Activated CD8-positive, alpha-beta T cell treated with anti-CD3 and anti-CD28 coated beads for 36 hours (primary cell): ENCODE measurements around the gene GAS2L1. TPM values are rescaled to one million over a fixed set of nuclear protein-coding genes. Genes with fewer than 3 reads are reported as not detected.
"Not testable (repeated sequence)": the region's sequence is repeated elsewhere in the genome, so short reads cannot be mapped to it uniquely, and the experiment has no call there.

Experiments
- ATAC-seq: fragments of 200-7000 bp; cut with Tn5 transposase; one replicate; pipeline ENCODE4 v1.10.0; 2021; ENCODE audit warnings: mild to moderate bottlenecking, moderate library complexity
- CTCF ChIA-PET: fragments of 350-600 bp; sonication (Branson Sonifier 250); formaldehyde crosslinking; loops from one replicate; lab custom pipeline; 2021; ENCODE audit warnings: antibody characterized with exemption; lab: Charles Lee
- POLR2A ChIA-PET: fragments of 350-600 bp; sonication (Branson Sonifier 250); formaldehyde crosslinking; loops from one replicate; lab custom pipeline; 2021; ENCODE audit warnings: antibody characterized with exemption; lab: Charles Lee
- DNase-seq: peaks from one replicate; pipeline ENCODE4 v3.0.0-alpha.2; 2020
- H3K27ac Mint-ChIP-seq: one replicate; pipeline ENCODE4 v1.8.0; 2021; ENCODE audit warnings: mild to moderate bottlenecking, mixed read lengths
- H3K27me3 Mint-ChIP-seq: one replicate; pipeline ENCODE4 v1.8.0; 2021; ENCODE audit warnings: mixed read lengths
- H3K36me3 Mint-ChIP-seq: one replicate; pipeline ENCODE4 v1.8.0; 2021; ENCODE audit warnings: low read depth, mixed read lengths
- H3K4me1 Mint-ChIP-seq: one replicate; pipeline ENCODE4 v1.8.0; 2021; ENCODE audit warnings: low read depth, mixed read lengths
- H3K4me3 Mint-ChIP-seq: one replicate; pipeline ENCODE4 v1.8.0; 2021; ENCODE audit warnings: mild to moderate bottlenecking, moderate library complexity, mixed read lengths
- H3K9me3 Mint-ChIP-seq: one replicate; pipeline ENCODE4 v1.8.0; 2021; ENCODE audit warnings: mixed read lengths
- intact Hi-C: fragments of 100-400 bp; cut with micrococcal nuclease; formaldehyde crosslinking; loops from one replicate; pipeline ENCODE4 v1.10.0; 2022
- total RNA-seq, 2 experiments: library from RNA; stranded (reverse); gene quantifications; one replicate each; pipeline ENCODE4 v1.2.3, GENCODE V29; 2021
- TF ChIP-seq, protein P1 (sequence below): fragments of 200-600 bp; IDR thresholded peaks from one replicate; pipeline ENCODE4 v1.8.0; 2022; ENCODE audit warnings: antibody characterized with exemption, mild to moderate bottlenecking

Gene GAS2L1
- total RNA-seq, 2 experiments from 2014 or later = 0.36 to 1.1 TPM

- CTCF ChIA-PET = no interaction called here
- no peaks in the 10 kb centered on the region for H3K9me3 Mint-ChIP-seq
These were observed 45.4 kb downstream of the GAS2L1 start for GRCh38 chr22:29351891-29352290.

GRCh38 chr22:29352778-29353177, 46.3 kb downstream of the GAS2L1 start:
- TF ChIP-seq, protein P1, sequence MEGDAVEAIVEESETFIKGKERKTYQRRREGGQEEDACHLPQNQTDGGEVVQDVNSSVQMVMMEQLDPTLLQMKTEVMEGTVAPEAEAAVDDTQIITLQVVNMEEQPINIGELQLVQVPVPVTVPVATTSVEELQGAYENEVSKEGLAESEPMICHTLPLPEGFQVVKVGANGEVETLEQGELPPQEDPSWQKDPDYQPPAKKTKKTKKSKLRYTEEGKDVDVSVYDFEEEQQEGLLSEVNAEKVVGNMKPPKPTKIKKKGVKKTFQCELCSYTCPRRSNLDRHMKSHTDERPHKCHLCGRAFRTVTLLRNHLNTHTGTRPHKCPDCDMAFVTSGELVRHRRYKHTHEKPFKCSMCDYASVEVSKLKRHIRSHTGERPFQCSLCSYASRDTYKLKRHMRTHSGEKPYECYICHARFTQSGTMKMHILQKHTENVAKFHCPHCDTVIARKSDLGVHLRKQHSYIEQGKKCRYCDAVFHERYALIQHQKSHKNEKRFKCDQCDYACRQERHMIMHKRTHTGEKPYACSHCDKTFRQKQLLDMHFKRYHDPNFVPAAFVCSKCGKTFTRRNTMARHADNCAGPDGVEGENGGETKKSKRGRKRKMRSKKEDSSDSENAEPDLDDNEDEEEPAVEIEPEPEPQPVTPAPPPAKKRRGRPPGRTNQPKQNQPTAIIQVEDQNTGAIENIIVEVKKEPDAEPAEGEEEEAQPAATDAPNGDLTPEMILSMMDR = no peak
- intact Hi-C loops = no loop called here
- Mint-ChIP-seq H3K4me1 (no peaks in the 10 kb centered on the region), H3K36me3 (peaks cover 44% of the 10 kb centered on the region), H3K9me3 (no peaks in the 10 kb centered on the region), H3K4me3 (no peak overlapping the region), H3K27me3 (no peaks in the 10 kb centered on the region), H3K27ac (no peak overlapping the region)
- ChIA-PET CTCF (interaction anchor here (1.3 kb wide), 1 partner anchor 25 kb away, joined by 3 read pairs; no protein-coding TSS in a partner anchor), POLR2A (no interaction called here)
- DNase-seq = no peak
- no peak for ATAC-seq

More at GRCh38 chr22:29351891-29352290, 45.4 kb downstream of the GAS2L1 start:
- H3K4me1 Mint-ChIP-seq = no peaks in the 10 kb centered on the region
- TF ChIP-seq, protein P1 = no peak
- H3K36me3 Mint-ChIP-seq = peaks cover 46% of the 10 kb centered on the region
- ATAC-seq (no peak), DNase-seq (no peak)
- no peak overlapping the region for H3K4me3 Mint-ChIP-seq
- intact Hi-C loops = no loop called here
- POLR2A ChIA-PET = no interaction called here
- no peak overlapping the region for H3K27ac Mint-ChIP-seq
- no peaks in the 10 kb centered on the region for H3K27me3 Mint-ChIP-seq

DNA sequence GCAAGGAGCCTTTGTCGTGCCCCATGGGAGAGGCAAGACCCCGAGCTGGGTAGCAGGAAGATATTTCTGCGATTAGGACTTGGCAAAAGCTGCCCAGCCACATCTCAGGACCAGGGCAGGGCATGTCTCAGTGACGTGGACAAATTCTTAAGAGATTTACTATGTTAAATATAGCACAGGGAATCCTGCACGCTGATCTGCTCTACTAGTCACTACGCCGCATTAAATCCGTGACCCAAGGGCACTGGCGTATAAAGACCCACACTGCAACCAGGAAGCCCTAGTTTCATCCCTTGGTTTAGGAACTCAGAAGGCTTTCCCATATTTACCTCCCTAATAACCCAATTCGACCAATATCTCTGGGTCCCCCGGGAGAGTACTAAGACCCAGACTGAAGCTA, 46.8 kb downstream of the GAS2L1 start:
- intact Hi-C loops = no loop called here
- Mint-ChIP-seq H3K9me3 (no peaks in the 10 kb centered on the region), H3K4me1 (no peaks in the 10 kb centered on the region), H3K4me3 (no peak overlapping the region), H3K27ac (no peak overlapping the region), H3K27me3 (no peaks in the 10 kb centered on the region), H3K36me3 (peaks cover 46% of the 10 kb centered on the region)
- ChIA-PET CTCF (interaction anchor here (1.3 kb wide), 1 partner anchor 26 kb away, joined by 3 read pairs; no protein-coding TSS in a partner anchor), POLR2A (no interaction called here)
- TF ChIP-seq, protein P1 = no peak
- DNase-seq (no peak), ATAC-seq (no peak)

DNA sequence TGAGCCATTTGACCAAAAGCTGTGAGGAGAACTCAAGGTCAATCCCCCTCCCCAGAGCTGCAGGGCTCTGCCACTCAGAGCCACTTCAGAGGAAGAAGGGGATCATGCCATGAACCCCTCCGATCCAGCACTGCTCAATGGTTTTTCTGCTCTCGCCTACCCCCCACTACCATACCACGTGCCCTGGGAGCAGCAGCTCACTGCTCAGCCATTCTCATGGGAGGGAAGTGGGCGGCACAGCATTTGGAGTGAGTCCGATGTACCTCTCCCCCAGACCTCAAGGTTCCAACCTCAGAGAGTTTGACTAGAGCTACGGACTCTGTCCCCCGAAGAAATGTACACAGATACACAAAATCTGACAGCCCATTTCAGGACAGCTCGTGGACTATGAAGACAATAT, 47.4 kb downstream of the GAS2L1 start:
- ChIA-PET CTCF (interaction anchor here (1.3 kb wide), 1 partner anchor 26 kb away, joined by 3 read pairs; no protein-coding TSS in a partner anchor), POLR2A (no interaction called here)
- ATAC-seq = no peak
- intact Hi-C loops = no loop called here
- H3K27me3 Mint-ChIP-seq = no peaks in the 10 kb centered on the region
- no peak overlapping the region for H3K4me3 Mint-ChIP-seq
- H3K36me3 Mint-ChIP-seq = peaks cover 46% of the 10 kb centered on the region
- no peaks in the 10 kb centered on the region for H3K4me1 Mint-ChIP-seq
- no peaks in the 10 kb centered on the region for H3K9me3 Mint-ChIP-seq
- DNase-seq = no peak
- no peak overlapping the region for H3K27ac Mint-ChIP-seq
- TF ChIP-seq, protein P1 = no peak

GRCh38 chr22:29357193-29357890, 50.9 kb downstream of the GAS2L1 start:
- H3K36me3 Mint-ChIP-seq = peaks cover 33% of the 10 kb centered on the region
- POLR2A ChIA-PET = interaction anchor here (1.0 kb wide), 1 partner anchor 27 kb away, joined by 3 read pairs; no protein-coding TSS in a partner anchor
- H3K27me3 Mint-ChIP-seq, H3K4me3 Mint-ChIP-seq, H3K9me3 Mint-ChIP-seq, DNase-seq, ATAC-seq, intact Hi-C loops, H3K27ac Mint-ChIP-seq, H3K4me1 Mint-ChIP-seq: not testable (repeated sequence)
- CTCF ChIA-PET = interaction anchor here (1.1 kb wide), 1 partner anchor 13 kb away, joined by 3 read pairs; no protein-coding TSS in a partner anchor
